ENCODE measurements around the gene JADE2.
A peak's percentile ranks its signal among the peaks of the same experiment; 100 is the strongest.

Gene JADE2

GRCh38 chr5:134561871-134562296 lies 36.4 kb downstream of the JADE2 start:
- Histone ChIP-seq H3K4me3 (ENCODE audit: insufficient read depth, low read depth, low read length) (no peak overlapping the region), H3K36me3 (ENCODE audit: control insufficient read depth, insufficient read depth, low read length) (no peaks in the 10 kb centered on the region), H3K9me3 (ENCODE audit: control insufficient read depth, low read length) (no peaks in the 10 kb centered on the region), H3K27ac (ENCODE audit: insufficient read depth, low read depth, low read length, poor library complexity, severe bottlenecking) (no peak overlapping the region), H3K4me1 (ENCODE audit: control insufficient read depth, insufficient read depth, low read length) (no peaks in the 10 kb centered on the region), H3K27me3 (ENCODE audit: control insufficient read depth, insufficient read depth, low read length, poor library complexity, severe bottlenecking) (no peaks in the 10 kb centered on the region)
- WGBS, 2 experiments: 88 to 91% methylated on average over 9 of the region's 9 CpGs

GRCh38 chr5:134563221-134563620 lies 37.8 kb downstream of the JADE2 start:
- Histone ChIP-seq H3K4me3 (ENCODE audit: insufficient read depth, low read depth, low read length) (no peak overlapping the region), H3K27me3 (ENCODE audit: control insufficient read depth, insufficient read depth, low read length, poor library complexity, severe bottlenecking) (no peaks in the 10 kb centered on the region), H3K9me3 (ENCODE audit: control insufficient read depth, low read length) (no peaks in the 10 kb centered on the region), H3K27ac (ENCODE audit: insufficient read depth, low read depth, low read length, poor library complexity, severe bottlenecking) (no peak overlapping the region), H3K36me3 (ENCODE audit: control insufficient read depth, insufficient read depth, low read length) (no peaks in the 10 kb centered on the region), H3K4me1 (ENCODE audit: control insufficient read depth, insufficient read depth, low read length) (no peaks in the 10 kb centered on the region)
- WGBS, 2 experiments: 93 to 94% methylated on average over 7 of the region's 7 CpGs

- Histone ChIP-seq H3K9me3 (ENCODE audit: control insufficient read depth, low read length) (no peaks in the 10 kb centered on the region), H3K4me3 (ENCODE audit: insufficient read depth, low read depth, low read length) (no peak overlapping the region), H3K27ac (ENCODE audit: insufficient read depth, low read depth, low read length, poor library complexity, severe bottlenecking) (no peak overlapping the region), H3K27me3 (ENCODE audit: control insufficient read depth, insufficient read depth, low read length, poor library complexity, severe bottlenecking) (no peaks in the 10 kb centered on the region), H3K4me1 (ENCODE audit: control insufficient read depth, insufficient read depth, low read length) (peaks cover 7% of the 10 kb centered on the region), H3K36me3 (ENCODE audit: control insufficient read depth, insufficient read depth, low read length) (no peaks in the 10 kb centered on the region)
- 73 to 91% methylated on average over 4 to 5 of the region's 5 CpGs for WGBS, 2 experiments
Measured at GRCh38 chr5:134563962-134564361, 38.5 kb downstream of the JADE2 start.

- Histone ChIP-seq H3K27me3 (ENCODE audit: control insufficient read depth, insufficient read depth, low read length, poor library complexity, severe bottlenecking) (no peaks in the 10 kb centered on the region), H3K36me3 (ENCODE audit: control insufficient read depth, insufficient read depth, low read length) (no peaks in the 10 kb centered on the region), H3K4me3 (ENCODE audit: insufficient read depth, low read depth, low read length) (no peak overlapping the region), H3K4me1 (ENCODE audit: control insufficient read depth, insufficient read depth, low read length) (peaks cover 12% of the 10 kb centered on the region), H3K27ac (ENCODE audit: insufficient read depth, low read depth, low read length, poor library complexity, severe bottlenecking) (no peak overlapping the region), H3K9me3 (ENCODE audit: control insufficient read depth, low read length) (no peaks in the 10 kb centered on the region)
- WGBS, 2 experiments: 95% methylated on average over 4 of the region's 4 CpGs
Measured at GRCh38 chr5:134564396-134564795, 38.9 kb downstream of the JADE2 start.

- H3K27ac ChIP-seq (ENCODE audit: insufficient read depth, low read depth, low read length, poor library complexity, severe bottlenecking): no peak overlapping the region
- no peaks in the 10 kb centered on the region for H3K9me3 ChIP-seq (ENCODE audit: control insufficient read depth, low read length)
- no peak overlapping the region for H3K4me3 ChIP-seq (ENCODE audit: insufficient read depth, low read depth, low read length)
- H3K36me3 ChIP-seq (ENCODE audit: control insufficient read depth, insufficient read depth, low read length): no peaks in the 10 kb centered on the region
- WGBS, 2 experiments: 95% methylated on average over 28 of the region's 28 CpGs
- H3K4me1 ChIP-seq (ENCODE audit: control insufficient read depth, insufficient read depth, low read length): peaks cover 22% of the 10 kb centered on the region
- no peaks in the 10 kb centered on the region for H3K27me3 ChIP-seq (ENCODE audit: control insufficient read depth, insufficient read depth, low read length, poor library complexity, severe bottlenecking)
Measured at GRCh38 chr5:134565791-134566740, 40.6 kb downstream of the JADE2 start.

- H3K27me3 ChIP-seq (ENCODE audit: control insufficient read depth, insufficient read depth, low read length, poor library complexity, severe bottlenecking): no peaks in the 10 kb centered on the region
- no peak overlapping the region for H3K27ac ChIP-seq (ENCODE audit: insufficient read depth, low read depth, low read length, poor library complexity, severe bottlenecking)
- no peaks in the 10 kb centered on the region for H3K36me3 ChIP-seq (ENCODE audit: control insufficient read depth, insufficient read depth, low read length)
- H3K4me3 ChIP-seq (ENCODE audit: insufficient read depth, low read depth, low read length): no peak overlapping the region
- peaks cover 22% of the 10 kb centered on the region for H3K4me1 ChIP-seq (ENCODE audit: control insufficient read depth, insufficient read depth, low read length)
- no peaks in the 10 kb centered on the region for H3K9me3 ChIP-seq (ENCODE audit: control insufficient read depth, low read length)
- 93 to 94% methylated on average over 13 of the region's 13 CpGs for WGBS, 2 experiments
Measured at GRCh38 chr5:134566741-134567221, 41.3 kb downstream of the JADE2 start.

- peaks cover 22% of the 10 kb centered on the region for H3K4me1 ChIP-seq (ENCODE audit: control insufficient read depth, insufficient read depth, low read length)
- 90 to 94% methylated on average over 7 of the region's 7 CpGs for WGBS, 2 experiments
- H3K27me3 ChIP-seq (ENCODE audit: control insufficient read depth, insufficient read depth, low read length, poor library complexity, severe bottlenecking): no peaks in the 10 kb centered on the region
- no peaks in the 10 kb centered on the region for H3K9me3 ChIP-seq (ENCODE audit: control insufficient read depth, low read length)
- H3K4me3 ChIP-seq (ENCODE audit: insufficient read depth, low read depth, low read length): no peak overlapping the region
- no peaks in the 10 kb centered on the region for H3K36me3 ChIP-seq (ENCODE audit: control insufficient read depth, insufficient read depth, low read length)
- no peak overlapping the region for H3K27ac ChIP-seq (ENCODE audit: insufficient read depth, low read depth, low read length, poor library complexity, severe bottlenecking)
Measured at GRCh38 chr5:134567641-134568336, 42.3 kb downstream of the JADE2 start.

GRCh38 chr5:134568337-134568700 lies 42.8 kb downstream of the JADE2 start:
- no peaks in the 10 kb centered on the region for H3K9me3 ChIP-seq (ENCODE audit: control insufficient read depth, low read length)
- no peak overlapping the region for H3K27ac ChIP-seq (ENCODE audit: insufficient read depth, low read depth, low read length, poor library complexity, severe bottlenecking)
- no peak overlapping the region for H3K4me3 ChIP-seq (ENCODE audit: insufficient read depth, low read depth, low read length)
- peaks cover 22% of the 10 kb centered on the region for H3K4me1 ChIP-seq (ENCODE audit: control insufficient read depth, insufficient read depth, low read length)
- H3K36me3 ChIP-seq (ENCODE audit: control insufficient read depth, insufficient read depth, low read length): no peaks in the 10 kb centered on the region
- WGBS, 2 experiments: 94 to 95% methylated on average over 5 of the region's 5 CpGs
- H3K27me3 ChIP-seq (ENCODE audit: control insufficient read depth, insufficient read depth, low read length, poor library complexity, severe bottlenecking): no peaks in the 10 kb centered on the region

- Histone ChIP-seq H3K36me3 (ENCODE audit: control insufficient read depth, insufficient read depth, low read length) (no peaks in the 10 kb centered on the region), H3K9me3 (ENCODE audit: control insufficient read depth, low read length) (no peaks in the 10 kb centered on the region), H3K27ac (ENCODE audit: insufficient read depth, low read depth, low read length, poor library complexity, severe bottlenecking) (peak overlapping the region; percentile 28), H3K27me3 (ENCODE audit: control insufficient read depth, insufficient read depth, low read length, poor library complexity, severe bottlenecking) (no peaks in the 10 kb centered on the region), H3K4me3 (ENCODE audit: insufficient read depth, low read depth, low read length) (no peak overlapping the region), H3K4me1 (ENCODE audit: control insufficient read depth, insufficient read depth, low read length) (peaks cover 22% of the 10 kb centered on the region)
- WGBS, 2 experiments: 81 to 84% methylated on average over 24 of the region's 24 CpGs
Measured at GRCh38 chr5:134568761-134569695, 43.6 kb downstream of the JADE2 start.
